Measurements from ENCODE around the gene RAB7A. TPM values are rescaled to one million over a fixed set of nuclear protein-coding genes. Genes with fewer than 3 reads are reported as not detected.

Gene RAB7A
- total and polyA plus RNA-seq, 2 of the 8 experiments (the other 6 are each of a cell fraction or from before 2014, with no cell fraction given), result 179 to 195 TPM

GRCh38 chr3:128761392-128761791, 35.4 kb downstream of the RAB7A start:
- Histone ChIP-seq H3K23ac (ENCODE audit: insufficient read length) (no peak overlapping the region), H4K5ac (ENCODE audit: insufficient read length, low read depth, low read length) (no peak overlapping the region), H3K4me3 (ENCODE audit: extremely low read depth in 1 of 4, insufficient read depth in 2 of 4, low read depth in 3 of 4, low read length in 4 of 4) (no peak overlapping the region), H2BK15ac (ENCODE audit: low read length) (no peak overlapping the region), H3K9ac (replicated peaks in 1 of 4; ENCODE audit: extremely low read depth in 1 of 4, low read depth in 3 of 4, low read length in 3 of 4) (no peak overlapping the region), H3K27ac (ENCODE audit: low read depth, low read length) (no peak overlapping the region), H2AFZ (ENCODE audit: low read length) (no peak overlapping the region), H3K27me3 (replicated peaks in 1 of 4; ENCODE audit: control insufficient read depth in 3 of 4, extremely low read depth in 1 of 4, insufficient read depth in 3 of 4, low read length in 3 of 4) (no peaks in the 10 kb centered on the region), H4K8ac (ENCODE audit: extremely low read depth, insufficient read depth, low read length) (no peak overlapping the region), H3K56ac (replicated peaks; ENCODE audit: insufficient read length, low read depth, low read length) (no peak overlapping the region), H3K4me2 (ENCODE audit: insufficient read depth in 1 of 2, low read depth in 2 of 2, low read length in 2 of 2) (no peak overlapping the region), H3K79me2 (ENCODE audit: control insufficient read depth in 1 of 2, insufficient read depth in 2 of 2, low read length in 2 of 2) (peaks cover 3 to 91% of the 10 kb centered on the region in 2 experiments), H4K20me1 (replicated peaks in 1 of 2; ENCODE audit: control insufficient read depth in 1 of 2, insufficient read depth in 2 of 2, low read length in 2 of 2) (peaks cover 12 to 28% of the 10 kb centered on the region in 2 experiments), H2BK20ac (ENCODE audit: low read length) (no peak overlapping the region), H2BK5ac (ENCODE audit: low read depth, low read length) (no peak overlapping the region), H2BK120ac (replicated peaks; ENCODE audit: low read depth, low read length) (no peak overlapping the region), H3K4me1 (replicated peaks in 1 of 4; ENCODE audit: control insufficient read depth in 3 of 4, insufficient read depth in 4 of 4, low read length in 3 of 4) (0 out of 7 replicates have a peak, but pooled peaks cover 0 to 2% (median 0%) of the 10 kb centered on the region in 4 experiments), H3K14ac (ENCODE audit: insufficient read length) (no peak overlapping the region), H2BK12ac (ENCODE audit: low read depth, low read length) (no peak overlapping the region), H3K36me3 (ENCODE audit: control insufficient read depth in 2 of 4, insufficient read depth in 4 of 4, low read length in 3 of 4) (peaks cover 0 to 4% (median 1%) of the 10 kb centered on the region in 4 experiments; a peak in 1 of 8 replicates), H4K91ac (replicated peaks; ENCODE audit: insufficient read length, low read length) (no peak overlapping the region), H3K9me3 (ENCODE audit: insufficient read depth in 2 of 2, low read depth in 1 of 2, low read length in 1 of 2) (no peaks in the 10 kb centered on the region), H3K79me1 (ENCODE audit: low read depth, low read length) (peaks cover 13% of the 10 kb centered on the region), H3K23me2 (ENCODE audit: low read depth, low read length) (no peaks in the 10 kb centered on the region; the same call in 1 of the 2 replicates), H3K4ac (replicated peaks; ENCODE audit: insufficient read length, low read depth, low read length) (no peak overlapping the region), H2AK5ac (ENCODE audit: low read depth, low read length) (no peak overlapping the region), H3K18ac (ENCODE audit: extremely low read depth, low read length) (no peak overlapping the region)
- no peak for FAIRE-seq
- ChIA-PET POLR2A (ENCODE audit: partially characterized antibody) (interaction anchor here (1.6 kb wide), 1 partner anchor 18 kb away, joined by 4 read pairs; no protein-coding TSS in a partner anchor), CTCF (ENCODE audit: partially characterized antibody) (interaction anchor here (0.7 to 2.8 kb wide), 4 partner anchors 10 to 81 kb away, joined by 3 to 13 read pairs (median 7); no protein-coding TSS in a partner anchor)
- DNase-seq (ENCODE audit: low read depth in 1 of 2, low spot score in 2 of 2), result no peak
- TF ChIP-seq TEAD4 (IDR thresholded peaks at IDR 0.05; ENCODE audit: low read depth, low read length), result no peak
- TF ChIP-seq JUND (IDR thresholded peaks at IDR 0.05; ENCODE audit: low read length), result no peak
- TF ChIP-seq JUN (IDR thresholded peaks at IDR 0.05; ENCODE audit: low read depth, low read length), result no peak
- no peak for TF ChIP-seq SP1 (IDR thresholded peaks at IDR 0.05; ENCODE audit: low read depth, low read length)
- TF ChIP-seq MAFK (IDR thresholded peaks at IDR 0.05; ENCODE audit: low read depth, low read length), result no peak

All from H1 (cell line).